NCI-H1436 (cell line): Measurements from ENCODE around the gene BNC2.

Source experiments
- DNase-seq: peaks from one replicate; lab custom pipeline; 2025; lab: John Stamatoyannopoulos, UW

Gene BNC2

GRCh38 chr9:16817002-16817401, 53.5 kb downstream of the BNC2 start:
- no peak for DNase-seq

GRCh38 chr9:16816011-16816410, 54.5 kb downstream of the BNC2 start:
- no peak for DNase-seq

- no peak for DNase-seq
Observed at GRCh38 chr9:16815079-16815478, 55.4 kb downstream of the BNC2 start.

GRCh38 chr9:16813838-16814237, 56.6 kb downstream of the BNC2 start:
- DNase-seq, result no peak

GRCh38 chr9:16811987-16812685, 58.3 kb downstream of the BNC2 start:
- no peak for DNase-seq

- DNase-seq, result no peak
Observed at GRCh38 chr9:16809912-16810610, 60.4 kb downstream of the BNC2 start.

GRCh38 chr9:16806674-16807073, 63.8 kb downstream of the BNC2 start:
- no peak for DNase-seq

- DNase-seq, result no peak
Observed at GRCh38 chr9:16803648-16804047, 66.8 kb downstream of the BNC2 start.

- DNase-seq, result no peak
Observed at GRCh38 chr9:16801871-16802466, 68.5 kb downstream of the BNC2 start.

GRCh38 chr9:16796304-16796825, 74.1 kb downstream of the BNC2 start:
- DNase-seq, result no peak

- DNase-seq, result no peak
Observed at GRCh38 chr9:16794871-16795639, 75.4 kb downstream of the BNC2 start.

- no peak for DNase-seq
Observed at GRCh38 chr9:16794103-16794502, 76.4 kb downstream of the BNC2 start.

GRCh38 chr9:16787724-16788123, 82.7 kb downstream of the BNC2 start:
- no peak for DNase-seq

GRCh38 chr9:16784002-16784401, 86.5 kb downstream of the BNC2 start:
- DNase-seq, result peak; percentile 10

GRCh38 chr9:16782490-16782889, 88.0 kb downstream of the BNC2 start:
- no peak for DNase-seq

GRCh38 chr9:16775330-16775729, 95.1 kb downstream of the BNC2 start:
- no peak for DNase-seq

GRCh38 chr9:16773617-16774016, 96.9 kb downstream of the BNC2 start:
- DNase-seq, result no peak

GRCh38 chr9:16773116-16773515, 97.4 kb downstream of the BNC2 start:
- no peak for DNase-seq

GRCh38 chr9:16771356-16771755, 99.1 kb downstream of the BNC2 start:
- no peak for DNase-seq

- no peak for DNase-seq
Observed at GRCh38 chr9:16769291-16769690, 101.2 kb downstream of the BNC2 start.

GRCh38 chr9:16768816-16769215, 101.7 kb downstream of the BNC2 start:
- DNase-seq, result no peak

- no peak for DNase-seq
Observed at GRCh38 chr9:16767366-16767765, 103.1 kb downstream of the BNC2 start.
